Small intestine (tissue), 16 donors: ENCODE results near the gene SIPA1L3. TPM values are rescaled to one million over a fixed set of nuclear protein-coding genes. Genes with fewer than 3 reads are reported as not detected.
"Not testable (repeated sequence)": the region's sequence is repeated elsewhere in the genome, so short reads cannot be mapped to it uniquely, and the experiment has no call there.

Experiments
- DNase-seq, 2 donors: peaks; one replicate each; pipeline versions ENCODE4 v3.0.0 to v3.0.0-alpha.2; 2013
- FAIRE-seq: peaks from 2 replicates; lab custom pipeline; 2012; peaks lifted over from hg19 to GRCh38; lab: Jason Lieb, UNC
- H3K27ac ChIP-seq, 3 donors: one replicate each; pipeline ENCODE4 v1.5.1; 2013; ENCODE audit warnings: low read length in 2 of 3, mild to moderate bottlenecking in 2 of 3, control low read depth in 1 of 3, inconsistent platforms in 1 of 3, low read depth in 1 of 3, moderate library complexity in 1 of 3
- H3K27me3 ChIP-seq, 3 donors: one replicate each; pipeline ENCODE4 v1.6.1; 2013; ENCODE audit warnings: low read length in 3 of 3, inconsistent platforms in 1 of 3; ENCODE audit not compliant: control insufficient read depth in 3 of 3, insufficient read depth in 3 of 3
- H3K36me3 ChIP-seq, 3 donors: one replicate each; pipeline ENCODE4 v1.6.1; 2013; ENCODE audit warnings: low read length in 3 of 3, inconsistent platforms in 1 of 3, low read depth in 1 of 3, mild to moderate bottlenecking in 1 of 3, moderate library complexity in 1 of 3; ENCODE audit not compliant: control insufficient read depth in 3 of 3, insufficient read depth in 2 of 3
- H3K4me1 ChIP-seq, 3 donors: one replicate each; pipeline ENCODE4 v1.6.1; 2013; ENCODE audit warnings: low read length in 2 of 3, inconsistent platforms in 1 of 3, low read depth in 1 of 3, mild to moderate bottlenecking in 1 of 3, moderate library complexity in 1 of 3; ENCODE audit not compliant: control insufficient read depth in 3 of 3, insufficient read depth in 2 of 3
- H3K4me3 ChIP-seq, 3 donors: one replicate each; pipeline ENCODE4 v1.5.1; 2013; ENCODE audit warnings: low read length in 3 of 3, control low read depth in 1 of 3, inconsistent platforms in 1 of 3, low read depth in 1 of 3, mild to moderate bottlenecking in 1 of 3, moderate library complexity in 1 of 3
- H3K9me3 ChIP-seq, 2 donors: one replicate each; pipeline ENCODE4 v1.6.1; 2013; ENCODE audit warnings: low read depth in 1 of 2, low read length in 1 of 2; ENCODE audit not compliant: control insufficient read depth in 2 of 2, insufficient read depth in 1 of 2
- WGBS, 3 donors: extraction: QIAGEN DNeasy Blood & Tissue Kit; methylation state at CpG; one replicate each; pipeline ENCODE4 v1.1.7; 2013; 5-methylcytosine and 5-hydroxymethylcytosine counted together
- long read RNA-seq, 10 donors: transcript quantifications; one replicate each; lab custom pipeline, GENCODE V29; 2026
- polyA plus RNA-seq, 4 donors: library from polyadenylated mRNA; stranded (reverse) in 3 of 4; unstranded in 1 of 4; fragments of 200-250 nt in 3 of 4; fragments of 120-200 nt in 1 of 4; gene quantifications; one replicate each; pipeline versions ENCODE4 v1.2.1 to v1.2.3, GENCODE V29; 2013
- donor health status: healthy with polysubstance abuse.
- donor health status: control.
- donor health status: control.
- donor health status: Bipolar disorder and iron deficiency.
- donor health status: healthy.

SIPA1L3 gene
- 10 to 100 TPM; 19.2 to 57.9 (median 34.1) TPM for polyA plus RNA-seq
- long read RNA-seq, donor 1, partial matches to known transcripts, result 12 of 21 reads
- long read RNA-seq, donor 1, other reads (novel, unspliced or antisense), result 0 of 21 reads
- long read RNA-seq, donor 2, partial matches to known transcripts, result 0 of 5 reads
- long read RNA-seq, donor 2, other reads (novel, unspliced or antisense), result 0 of 5 reads
- long read RNA-seq, donor 3, transcript SIPA1L3-202 (3 exons, 608 nt), result major isoform, 7 of 47 reads
- long read RNA-seq, donor 3, partial matches to known transcripts, result 35 of 47 reads
- long read RNA-seq, donor 3, other reads (novel, unspliced or antisense), result 0 of 47 reads
- long read RNA-seq, donor 4, result 0 reads
- long read RNA-seq, donor 5, result 0 reads
- long read RNA-seq, donor 6, partial matches to known transcripts, result 0 of 10 reads
- long read RNA-seq, donor 6, other reads (novel, unspliced or antisense), result 0 of 10 reads
- long read RNA-seq, donor 7, result 0 reads
- long read RNA-seq, donor 8, result 0 reads
- long read RNA-seq, donor 9, partial matches to known transcripts, result 0 of 5 reads
- long read RNA-seq, donor 9, other reads (novel, unspliced or antisense), result 0 of 5 reads
- long read RNA-seq, donor 10, partial matches to known transcripts, result 0 of 2 reads
- long read RNA-seq, donor 10, other reads (novel, unspliced or antisense), result 0 of 2 reads

GRCh38 chr19:37906869-37907734 is at the start of gene SIPA1L3:
TSS of gene SIPA1L3 (plus strand) at chr19:37907208. CDS start at chr19:38081566, 174,358 bp downstream.
- peak within 1 kb of the TSS; percentile 46 to 96 (median 71) for H3K27ac ChIP-seq
- H3K9me3 ChIP-seq, result no peaks in the 10 kb centered on the region
- H3K27me3 ChIP-seq, result no peaks in the 10 kb centered on the region
- peaks cover 0 to 4% (median 0%) of the 10 kb centered on the region in 3 donors for H3K36me3 ChIP-seq
- peaks cover 0 to 15% (median 8%) of the 10 kb centered on the region in 3 donors for H3K4me1 ChIP-seq
- 0% methylated on average over 52 to 95 of the region's 95 CpGs for WGBS, 3 donors
- DNase-seq (peak; percentile 96 to 98), FAIRE-seq (no peak)
- H3K4me3 ChIP-seq, result peak within 1 kb of the TSS; percentile 71 to 93 (median 90)

DNA sequence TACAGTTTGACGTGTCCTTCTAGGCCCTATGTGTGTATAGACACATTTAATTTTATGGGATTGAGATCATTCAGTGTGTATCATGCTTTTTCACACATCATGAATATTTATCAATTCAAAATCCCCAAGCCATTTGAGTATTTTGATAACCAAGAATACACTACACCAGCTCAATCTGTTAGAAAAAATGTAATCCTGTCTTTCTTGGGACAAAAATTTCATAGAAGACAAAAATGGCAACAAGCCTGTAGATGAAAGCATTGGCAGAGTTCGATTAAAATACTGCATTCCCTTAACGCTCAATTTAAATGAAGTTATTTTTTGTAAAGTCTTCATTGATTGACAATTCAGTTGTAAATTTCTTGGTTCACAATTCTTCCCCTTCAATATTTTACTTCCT is 42.5 kb upstream of the SIPA1L3 start:
- Histone ChIP-seq H3K36me3 (no peaks in the 10 kb centered on the region), H3K4me1 (no peaks in the 10 kb centered on the region), H3K27me3 (no peaks in the 10 kb centered on the region), H3K27ac (no peak overlapping the region), H3K9me3 (no peaks in the 10 kb centered on the region), H3K4me3 (no peak overlapping the region)
- no peak for FAIRE-seq
- 83 to 91% (median 88%) methylated on average over 3 of the region's 3 CpGs for WGBS, 3 donors
- DNase-seq, result no peak

DNA sequence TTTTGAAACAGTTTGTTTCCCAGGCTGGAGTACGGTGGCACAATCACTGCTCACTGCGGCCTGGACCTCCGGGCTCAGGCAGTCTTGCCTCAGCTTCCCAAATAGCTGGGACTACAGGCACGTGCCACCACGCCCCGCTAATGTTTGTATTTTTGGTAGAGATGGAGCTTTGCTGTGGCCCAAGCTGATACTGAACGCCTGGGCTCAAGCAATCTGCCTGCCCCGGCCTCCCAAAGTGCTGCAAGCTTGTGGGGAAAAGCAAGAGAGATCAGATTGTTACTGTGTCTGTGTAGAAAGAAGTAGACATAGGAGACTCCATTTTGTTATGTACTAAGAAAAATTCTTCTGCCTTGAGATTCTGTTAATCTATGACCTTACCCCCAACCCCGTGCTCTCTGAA is 41.1 kb upstream of the SIPA1L3 start:
- H3K27me3 ChIP-seq, DNase-seq, H3K4me1 ChIP-seq, H3K27ac ChIP-seq, H3K4me3 ChIP-seq, FAIRE-seq, H3K36me3 ChIP-seq, H3K9me3 ChIP-seq: not testable (repeated sequence)
- WGBS, 3 donors, result 84 to 85% (median 85%) methylated on average over 8 of the region's 9 CpGs

GRCh38 chr19:37867831-37868230 is 39.2 kb upstream of the SIPA1L3 start:
- DNase-seq, result peak in 1 of 2 donors; percentile 16

DNA sequence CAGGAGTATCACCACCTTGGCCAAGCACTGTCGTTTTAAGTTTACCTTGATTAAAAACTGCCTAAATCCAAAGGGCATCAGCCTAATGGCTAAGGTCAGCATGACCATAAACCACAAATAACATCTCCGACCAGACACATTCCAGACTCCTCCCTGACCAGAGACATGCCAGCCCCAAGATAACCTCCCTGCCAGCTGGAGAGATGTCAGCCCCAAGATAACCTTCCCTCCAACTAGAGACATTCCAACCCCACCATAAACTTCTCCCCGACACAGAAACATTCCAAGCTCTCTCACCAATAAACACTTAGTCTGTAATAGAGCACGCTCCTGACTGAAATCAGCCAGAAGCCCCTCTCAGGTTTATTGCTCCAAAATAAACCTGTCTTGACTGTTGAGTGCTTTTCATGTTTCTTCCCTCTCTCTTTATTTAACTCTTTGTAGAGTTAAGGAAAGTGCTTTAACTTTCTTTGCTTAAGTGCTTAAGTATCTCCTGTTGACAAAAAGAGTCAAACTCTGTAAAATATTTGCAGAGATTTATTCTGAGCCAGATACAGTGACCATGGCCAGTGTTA is 37.2 kb upstream of the SIPA1L3 start:
- DNase-seq, result no peak
- Histone ChIP-seq H3K27me3 (no peaks in the 10 kb centered on the region), H3K4me1 (no peaks in the 10 kb centered on the region), H3K36me3 (no peaks in the 10 kb centered on the region), H3K9me3 (peaks cover 0 to 9% of the 10 kb centered on the region in 2 donors), H3K27ac (no peak overlapping the region), H3K4me3 (no peak overlapping the region)
- 51 to 66% (median 53%) methylated on average over 4 of the region's 4 CpGs for whole genome bisulfite sequencing, 3 donors
- FAIRE-seq, result no peak

More at GRCh38 chr19:37867831-37868230, 39.2 kb upstream of the SIPA1L3 start:
- no peak overlapping the region for H3K4me3 ChIP-seq
- WGBS, 3 donors, result 45 to 55% (median 51%) methylated on average over 2 of the region's 2 CpGs
- no peak for FAIRE-seq
- peaks cover 0 to 9% of the 10 kb centered on the region in 2 donors for H3K9me3 ChIP-seq
- no peak overlapping the region for H3K27ac ChIP-seq
- no peaks in the 10 kb centered on the region for H3K27me3 ChIP-seq
- no peaks in the 10 kb centered on the region for H3K36me3 ChIP-seq
- no peaks in the 10 kb centered on the region for H3K4me1 ChIP-seq

- no peaks in the 10 kb centered on the region for H3K27me3 ChIP-seq
- H3K4me3 ChIP-seq, result no peak overlapping the region
- DNase-seq, result no peak
- no peaks in the 10 kb centered on the region for H3K4me1 ChIP-seq
- H3K27ac ChIP-seq, result no peak overlapping the region
- H3K9me3 ChIP-seq, result peaks cover 0 to 9% of the 10 kb centered on the region in 2 donors
- H3K36me3 ChIP-seq, result no peaks in the 10 kb centered on the region
- no peak for FAIRE-seq
- 68 to 77% (median 76%) methylated on average over 5 of the region's 5 CpGs for WGBS, 3 donors
Observed at GRCh38 chr19:37872383-37872782, 34.6 kb upstream of the SIPA1L3 start.

- no peak for DNase-seq
- WGBS, 3 donors, result 28 to 43% (median 43%) methylated on average over 3 of the region's 3 CpGs
Observed at GRCh38 chr19:37874784-37875183, 32.2 kb upstream of the SIPA1L3 start.

GRCh38 chr19:37876032-37876431 is 31.0 kb upstream of the SIPA1L3 start:
- H3K4me3 ChIP-seq, result no peak overlapping the region
- DNase-seq (no peak), FAIRE-seq (no peak)
- no peaks in the 10 kb centered on the region for H3K27me3 ChIP-seq
- 43 to 51% (median 43%) methylated on average over 2 of the region's 2 CpGs for WGBS, 3 donors
- H3K27ac ChIP-seq, result no peak overlapping the region
- H3K9me3 ChIP-seq, result no peaks in the 10 kb centered on the region
- H3K4me1 ChIP-seq, result no peaks in the 10 kb centered on the region
- no peaks in the 10 kb centered on the region for H3K36me3 ChIP-seq

More at GRCh38 chr19:37874784-37875183, 32.2 kb upstream of the SIPA1L3 start:
- H3K36me3 ChIP-seq, result no peaks in the 10 kb centered on the region
- FAIRE-seq, result no peak
- H3K27me3 ChIP-seq, result no peaks in the 10 kb centered on the region
- peaks cover 0 to 7% of the 10 kb centered on the region in 2 donors for H3K9me3 ChIP-seq
- no peak overlapping the region for H3K4me3 ChIP-seq
- no peak overlapping the region for H3K27ac ChIP-seq
- no peaks in the 10 kb centered on the region for H3K4me1 ChIP-seq
